ENCODE measurements around the gene ALDH9A1. TPM values are rescaled to one million over a fixed set of nuclear protein-coding genes. Genes with fewer than 3 reads are reported as not detected.

ALDH9A1 gene
- total and polyA plus RNA-seq, 10 of the 15 experiments (the other 5 are each of a cell fraction or from before 2014, with no cell fraction given) = 25.7 to 106 (median 36.3) TPM

GRCh38 chr1:165695031-165695430, 3.3 kb downstream of the ALDH9A1 start:
- ChIA-PET CTCF (interaction anchor here (0.7 to 1.7 kb wide), 3 partner anchors 9 to 1512 kb away, joined by 3 to 5 read pairs (median 3); no protein-coding TSS in a partner anchor), SMC1A (ENCODE audit: uncharacterized antibody, unreplicated experiment) (no interaction called here), POLR2A (interaction anchor here (0.8 kb wide), 1 partner anchor 72 kb away, joined by 3 read pairs; no protein-coding TSS in a partner anchor), RAD21 (ENCODE audit: unreplicated experiment) (no interaction called here)
- intact Hi-C loops (cut with micrococcal nuclease; ENCODE audit: unreplicated experiment) = loop anchor here (5.0 kb wide), 1 partner anchor 63 kb away; the partner anchor contains the start of gene MGST3
- peaks cover 0 to 3% of the 10 kb centered on the region in 2 experiments; a peak in 1 of 4 replicates for H3K36me3 ChIP-seq (ENCODE audit: control insufficient read depth in 2 of 2, insufficient read depth in 2 of 2, low read length in 1 of 2)
- no peak for FAIRE-seq
- H3K9ac ChIP-seq (ENCODE audit: control insufficient read depth, insufficient read depth, low read length) = no peak overlapping the region
- peaks cover 2% of the 10 kb centered on the region; the same call in 1 of the 3 replicates for H3K9me3 ChIP-seq (replicated peaks; ENCODE audit: control insufficient read depth, insufficient read depth, low read length)
- H3K4me2 ChIP-seq (ENCODE audit: control insufficient read depth, insufficient read depth) = no peak overlapping the region
- TF ChIP-seq POU2F2 (IDR thresholded peaks at IDR 0.05; ENCODE audit: borderline replicate concordance, low read depth, low read length) (no peak), MTA3 (IDR thresholded peaks at IDR 0.05; ENCODE audit: borderline replicate concordance, low read length) (no peak), CHD2 (IDR thresholded peaks at IDR 0.05; ENCODE audit: borderline replicate concordance, low read depth, low read length) (no peak), MEF2A (IDR thresholded peaks at IDR 0.05; ENCODE audit: insufficient read depth, low read depth, low read length) (no peak), TARDBP (IDR thresholded peaks at IDR 0.05; ENCODE audit: borderline replicate concordance) (no peak), CBX5 (IDR thresholded peaks at IDR 0.05; ENCODE audit: low read depth) (no peak), RAD51 (IDR thresholded peaks at IDR 0.05) (no peak), ZNF274 (IDR thresholded peaks at IDR 0.05; ENCODE audit: insufficient read depth, insufficient read length) (no peak), CHD1 (IDR thresholded peaks at IDR 0.05; ENCODE audit: low read depth, low read length) (no peak), BACH1 (IDR thresholded peaks at IDR 0.05; ENCODE audit: borderline replicate concordance) (no peak)
- no peaks in the 10 kb centered on the region for H4K20me1 ChIP-seq (ENCODE audit: control insufficient read depth, insufficient read depth)
- 94% methylated on average over 7 of the region's 7 CpGs for WGBS (ENCODE audit: insufficient coverage, insufficient replicate concordance, low lambda C conversion rate, missing lambda C conversion rate)
- in situ Hi-C loops (cut with MboI) = no loop called here
- no peak for DNase-seq (ENCODE audit: low read depth, low spot score)
- no peak for ATAC-seq
- peaks cover 31% of the 10 kb centered on the region for H3K79me2 ChIP-seq (ENCODE audit: control insufficient read depth, insufficient read depth, low read length)
- H3K27ac ChIP-seq (ENCODE audit: control insufficient read depth, insufficient read depth) = no peak overlapping the region
- H3K4me1 ChIP-seq (ENCODE audit: control insufficient read depth, insufficient read depth, low read length) = no peaks in the 10 kb centered on the region; the same call in 1 of the 2 replicates
- BruUV-seq (replicated peaks) = no TSS peak
- no peak overlapping the region for H2AFZ ChIP-seq (ENCODE audit: control insufficient read depth, low read depth, low read length)
- no peak overlapping the region for H3K4me3 ChIP-seq
- no peaks in the 10 kb centered on the region for H3K27me3 ChIP-seq (replicated peaks in 1 of 2; ENCODE audit: control insufficient read depth in 2 of 2, insufficient read depth in 2 of 2, low read length in 1 of 2)

Measured in GM12878 (cell line).